OCI-LY1 (cell line): ENCODE results near the gene ARHGEF4.

Source experiments
- H2AFZ ChIP-seq: fragments of 200-600 bp; sonication (generic), shearing (Covaris generic); 2 replicates; pipeline ENCODE4 v1.6.0; 2014; ENCODE audit warnings: antibody characterized with exemption, mild to moderate bottlenecking, low read length
- H3F3A ChIP-seq: fragments of 200-600 bp; sonication (generic), shearing (Covaris generic); 2 replicates; pipeline ENCODE4 v1.6.0; 2014; ENCODE audit warnings: mild to moderate bottlenecking, antibody characterized with exemption, low read length, moderate library complexity; ENCODE audit not compliant: insufficient read depth
- H3K27ac ChIP-seq: fragments of 200-600 bp; sonication (generic); 2 replicates; pipeline ENCODE4 v1.5.1; 2014; ENCODE audit warnings: low read length, mixed run types, mild to moderate bottlenecking, low read depth; ENCODE audit not compliant: poor library complexity, severe bottlenecking
- H3K27me3 ChIP-seq: fragments of 200-600 bp; sonication (generic); 2 replicates; pipeline ENCODE4 v1.6.0; 2014; ENCODE audit warnings: antibody characterized with exemption, mild to moderate bottlenecking, low read length, moderate library complexity; ENCODE audit not compliant: insufficient read depth
- H3K36me3 ChIP-seq: fragments of 200-600 bp; sonication (generic); 2 replicates; pipeline ENCODE4 v1.6.1; 2014; ENCODE audit warnings: mild to moderate bottlenecking, antibody characterized with exemption, low read length, moderate library complexity, mixed read lengths; ENCODE audit not compliant: insufficient read depth
- H3K4me1 ChIP-seq: fragments of 200-600 bp; sonication (generic); 2 replicates; pipeline ENCODE4 v1.5.1; 2014; ENCODE audit warnings: mild to moderate bottlenecking, low read length, moderate library complexity; ENCODE audit not compliant: insufficient read depth, severe bottlenecking
- H3K4me2 ChIP-seq: fragments of 200-600 bp; sonication (generic), shearing (Covaris generic); 2 replicates; pipeline ENCODE4 v1.6.1; 2014; ENCODE audit warnings: low read length
- H3K4me3 ChIP-seq: fragments of 200-600 bp; sonication (generic); 2 replicates; pipeline ENCODE4 v1.5.1; 2014; ENCODE audit warnings: low read length, low read depth, mild to moderate bottlenecking, mixed read lengths; ENCODE audit not compliant: poor library complexity, severe bottlenecking
- H3K79me2 ChIP-seq: fragments of 200-600 bp; shearing (Covaris generic); 2 replicates; pipeline ENCODE4 v1.6.1; 2016; ENCODE audit warnings: mixed run types, low read length, mixed read lengths; ENCODE audit not compliant: insufficient read depth
- H3K9ac ChIP-seq: fragments of 200-600 bp; sonication (generic), shearing (Covaris generic); 2 replicates; pipeline ENCODE4 v1.6.1; 2014; ENCODE audit warnings: mild to moderate bottlenecking, low read length, mixed read lengths
- H3K9me2 ChIP-seq: fragments of 200-600 bp; sonication (generic), shearing (Covaris generic); 2 replicates; pipeline ENCODE4 v1.6.1; 2014; ENCODE audit warnings: low read depth, mild to moderate bottlenecking, low read length, mixed read lengths
- H3K9me3 ChIP-seq: fragments of 200-600 bp; shearing (Covaris generic); 2 replicates; pipeline ENCODE4 v1.6.1; 2014; ENCODE audit warnings: low read length, mixed read lengths
- H4K20me1 ChIP-seq: fragments of 200-600 bp; sonication (generic), shearing (Covaris generic); 2 replicates; pipeline ENCODE4 v1.6.0; 2016; ENCODE audit warnings: mild to moderate bottlenecking, low read length; ENCODE audit not compliant: insufficient read depth
- CTCF ChIP-seq: fragments of 200-600 bp; sonication (generic), shearing (Covaris generic); IDR thresholded peaks from 2 replicates; pipeline ENCODE4 v1.5.1; 2017; ENCODE audit warnings: mild to moderate bottlenecking, antibody characterized with exemption, low read length, moderate library complexity, mixed read lengths
- EZH2 ChIP-seq: fragments of 200-600 bp; sonication (generic), shearing (Covaris generic); IDR thresholded peaks from 2 replicates; pipeline ENCODE4 v1.8.0; 2017; ENCODE audit warnings: borderline replicate concordance, mixed run types, mild to moderate bottlenecking, antibody characterized with exemption, low read length, moderate library complexity, mixed read lengths

The ARHGEF4 gene

GRCh38 chr2:131032393-131032836 is 195.7 kb downstream of the ARHGEF4 start:
- TF ChIP-seq CTCF (no peak), EZH2 (no peak)
- no peak overlapping the region for H3K4me3 ChIP-seq

DNA sequence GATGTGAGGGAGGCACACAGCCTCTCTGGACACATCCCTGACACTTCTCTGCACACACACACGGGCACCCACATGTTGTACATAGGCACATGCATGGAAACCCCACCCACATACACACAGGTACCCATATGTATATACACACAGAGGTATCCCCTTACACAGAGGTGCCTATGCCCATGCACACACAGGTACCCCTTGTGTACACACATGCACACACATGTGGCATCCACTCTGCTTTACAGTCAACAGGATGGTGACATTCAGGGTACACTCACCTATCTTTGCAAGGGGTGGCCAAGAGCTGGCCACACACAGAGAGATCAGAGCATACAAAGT is 197.0 kb downstream of the ARHGEF4 start:
- no peak for TF ChIP-seq CTCF
- TF ChIP-seq EZH2: no peak
- Histone ChIP-seq H3K27me3 (no peaks in the 10 kb centered on the region; the same call in 1 of the 2 replicates), H4K20me1 (no peaks in the 10 kb centered on the region), H3K36me3 (no peaks in the 10 kb centered on the region), H3K4me1 (no peaks in the 10 kb centered on the region), H3K9ac (no peak overlapping the region), H2AFZ (no peak overlapping the region), H3K4me2 (no peak overlapping the region), H3K9me3 (no peaks in the 10 kb centered on the region), H3K79me2 (no peaks in the 10 kb centered on the region), H3K9me2 (no peaks in the 10 kb centered on the region), H3F3A (no peaks in the 10 kb centered on the region), H3K27ac (no peak overlapping the region), H3K4me3 (no peak overlapping the region)

More at GRCh38 chr2:131032393-131032836, 195.7 kb downstream of the ARHGEF4 start:
- Histone ChIP-seq H3K27ac (no peak overlapping the region), H3K9me2 (no peaks in the 10 kb centered on the region), H3K9me3 (no peaks in the 10 kb centered on the region), H4K20me1 (no peaks in the 10 kb centered on the region), H2AFZ (no peak overlapping the region), H3F3A (no peaks in the 10 kb centered on the region), H3K27me3 (no peaks in the 10 kb centered on the region; the same call in 1 of the 2 replicates), H3K36me3 (no peaks in the 10 kb centered on the region), H3K9ac (no peak overlapping the region), H3K79me2 (no peaks in the 10 kb centered on the region), H3K4me1 (no peaks in the 10 kb centered on the region), H3K4me2 (no peak overlapping the region)

DNA sequence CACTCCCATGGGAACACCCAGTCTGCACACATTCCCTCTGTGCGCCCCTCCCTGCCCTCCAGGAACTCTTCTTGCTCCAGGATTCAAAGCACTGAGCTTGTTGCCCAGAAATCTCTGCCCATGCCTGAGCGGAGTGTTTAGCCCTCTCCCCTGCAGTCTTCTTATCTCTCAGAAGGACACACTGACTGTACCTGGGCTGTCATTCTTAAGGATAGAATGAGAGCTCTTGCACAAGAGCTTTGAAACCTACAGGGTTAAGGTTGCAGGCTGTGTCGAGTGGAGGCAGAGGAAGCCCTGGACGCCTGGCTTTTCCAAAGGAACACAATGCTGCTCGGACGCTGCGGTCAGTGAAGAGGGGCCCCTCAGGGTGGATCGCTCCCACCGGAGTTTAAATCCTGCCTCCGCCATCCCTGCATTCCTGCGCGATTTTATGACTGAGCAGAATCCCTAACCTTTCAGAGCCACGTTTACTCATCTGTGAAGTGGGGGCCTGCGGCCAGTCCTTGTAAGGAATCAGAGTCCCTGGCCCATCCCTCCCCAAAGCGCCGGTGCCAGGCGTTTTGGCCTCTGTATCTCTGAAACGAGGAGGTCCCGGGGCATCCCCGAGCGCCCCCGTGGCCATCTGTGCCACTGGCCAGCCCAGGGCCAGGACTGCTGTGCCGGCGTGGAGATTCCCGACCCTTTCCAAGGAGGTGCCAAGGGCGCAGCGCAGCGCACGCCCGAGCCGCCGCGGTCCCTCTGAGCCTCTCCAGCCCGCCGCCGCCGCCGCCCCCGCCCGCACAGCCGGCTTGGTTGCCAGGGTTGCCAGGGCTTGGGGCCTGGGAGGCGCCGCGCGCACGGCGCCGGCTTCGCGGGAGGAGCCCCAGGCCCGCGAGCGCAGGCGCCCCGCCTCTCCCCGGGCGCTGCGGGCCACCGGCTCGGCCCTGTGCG is 197.7 kb downstream of the ARHGEF4 start:
- no peaks in the 10 kb centered on the region for H3K9me3 ChIP-seq
- TF ChIP-seq CTCF: no peak
- TF ChIP-seq EZH2: no peak
- no peaks in the 10 kb centered on the region for H3F3A ChIP-seq
- no peaks in the 10 kb centered on the region for H3K9me2 ChIP-seq
- H3K4me2 ChIP-seq: no peak overlapping the region
- H3K36me3 ChIP-seq: no peaks in the 10 kb centered on the region
- no peaks in the 10 kb centered on the region for H3K27me3 ChIP-seq
- H2AFZ ChIP-seq: no peak overlapping the region
- H3K79me2 ChIP-seq: no peaks in the 10 kb centered on the region
- no peaks in the 10 kb centered on the region for H3K4me1 ChIP-seq
- no peak overlapping the region for H3K27ac ChIP-seq
- no peak overlapping the region for H3K4me3 ChIP-seq
- H4K20me1 ChIP-seq: no peaks in the 10 kb centered on the region
- no peak overlapping the region for H3K9ac ChIP-seq
